Thymus (tissue), 11 donors: Measurements from ENCODE around the gene MYH13. TPM values are rescaled to one million over a fixed set of nuclear protein-coding genes. Genes with fewer than 3 reads are reported as not detected.

Source experiments
- DNase-seq, 9 donors: peaks; one replicate each; pipeline ENCODE4 v3.0.0-alpha.2; 2013; ENCODE audit warnings: low spot score in 9 of 9, low read depth in 6 of 9, missing footprints in 1 of 9
- H3K27ac ChIP-seq, 2 donors: one replicate each; pipeline ENCODE4 v1.5.1; 2013; ENCODE audit warnings: control low read depth in 1 of 2, low read depth in 1 of 2, low read length in 1 of 2, mild to moderate bottlenecking in 1 of 2, moderate library complexity in 1 of 2
- H3K27me3 ChIP-seq, 2 donors: one replicate each; pipeline ENCODE4 v1.5.1; 2013; ENCODE audit warnings: low read length in 1 of 2; ENCODE audit not compliant: control insufficient read depth in 2 of 2, insufficient read depth in 1 of 2
- H3K36me3 ChIP-seq, 2 donors: one replicate each; pipeline ENCODE4 v1.5.1; 2013; ENCODE audit warnings: low read length in 1 of 2, mild to moderate bottlenecking in 1 of 2, moderate library complexity in 1 of 2; ENCODE audit not compliant: control insufficient read depth in 2 of 2, insufficient read depth in 2 of 2
- H3K4me1 ChIP-seq, 2 donors: one replicate each; pipeline ENCODE4 v1.5.1; 2013; ENCODE audit warnings: low read length in 2 of 2; ENCODE audit not compliant: control insufficient read depth in 2 of 2, insufficient read depth in 2 of 2
- H3K4me3 ChIP-seq, 2 donors: one replicate each; pipeline ENCODE4 v1.5.1; 2013; ENCODE audit warnings: low read length in 2 of 2, control low read depth in 1 of 2, mild to moderate bottlenecking in 1 of 2
- H3K9me3 ChIP-seq, 2 donors: one replicate each; pipeline ENCODE4 v1.5.1; 2013; ENCODE audit warnings: low read length in 1 of 2, mild to moderate bottlenecking in 1 of 2; ENCODE audit not compliant: control insufficient read depth in 2 of 2, insufficient read depth in 1 of 2
- WGBS: extraction: QIAGEN DNeasy Blood & Tissue Kit; methylation state at CpG from one replicate; pipeline ENCODE4 v1.1.7; 2013; 5-methylcytosine and 5-hydroxymethylcytosine counted together
- polyA plus RNA-seq: library from polyadenylated mRNA; stranded (reverse); fragments of 200-250 nt; gene quantifications from one replicate; pipeline ENCODE4 v1.2.3, GENCODE V29; 2013
- total RNA-seq: library from RNA; stranded (reverse); fragments of 120-200 nt; gene quantifications from one replicate; pipeline ENCODE4 v1.2.4, GENCODE V29; 2013
- donor health status: healthy.

Gene MYH13
- total and polyA plus RNA-seq, 2 donors = under 0.01 to 0.07 TPM

- Histone ChIP-seq H3K27ac (no peak overlapping the region), H3K9me3 (no peaks in the 10 kb centered on the region), H3K27me3 (no peaks in the 10 kb centered on the region), H3K4me3 (no peak overlapping the region), H3K36me3 (no peaks in the 10 kb centered on the region), H3K4me1 (no peaks in the 10 kb centered on the region)
- 95% methylated on average over 15 of the region's 15 CpGs for WGBS
- DNase-seq = no peak
Observed at GRCh38 chr17:10328971-10329923, 43.6 kb downstream of the MYH13 start.

DNA sequence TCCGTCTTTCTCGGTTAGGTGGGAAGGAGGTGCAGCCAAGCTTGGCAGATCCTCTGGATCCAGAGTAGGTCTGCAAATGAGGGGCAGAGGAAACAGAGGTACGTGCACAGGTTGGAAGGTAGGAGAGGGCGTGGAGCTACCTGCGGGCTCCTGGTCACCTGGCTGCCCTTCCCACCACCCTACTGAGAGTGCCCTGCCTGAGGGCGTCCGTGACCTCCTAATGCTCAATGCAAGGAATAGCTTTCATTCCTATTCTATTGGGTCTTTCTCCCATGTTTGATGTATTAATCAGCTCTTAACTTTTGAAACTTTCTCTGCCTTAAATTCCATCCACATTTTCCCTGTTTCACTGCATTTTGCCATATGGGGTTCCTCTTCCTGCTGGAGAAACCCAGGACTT is 44.6 kb downstream of the MYH13 start:
- H3K9me3 ChIP-seq = no peaks in the 10 kb centered on the region
- 95% methylated on average over 7 of the region's 7 CpGs for WGBS

DNA sequence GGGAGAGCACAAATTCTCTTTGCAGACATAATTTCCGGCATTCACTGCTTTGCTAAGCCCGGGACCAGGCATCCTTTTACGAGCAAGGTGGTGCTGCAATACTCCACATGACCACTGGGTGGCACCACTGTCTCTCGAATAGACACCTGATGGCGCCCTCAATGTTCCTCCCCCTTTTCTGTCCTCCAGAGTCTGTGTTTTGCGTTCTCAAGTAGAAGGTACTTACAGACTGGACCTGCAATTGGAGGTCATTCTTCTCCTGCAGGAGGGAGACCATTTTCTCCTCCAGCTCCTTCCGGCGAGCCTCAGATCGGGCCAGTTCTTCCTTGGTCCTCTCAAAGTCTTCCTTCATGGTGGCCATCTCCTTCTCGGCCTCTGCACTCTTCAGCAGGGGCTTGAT is 45.2 kb downstream of the MYH13 start:
- Histone ChIP-seq H3K4me1 (no peaks in the 10 kb centered on the region), H3K9me3 (no peaks in the 10 kb centered on the region), H3K27ac (no peak overlapping the region), H3K36me3 (no peaks in the 10 kb centered on the region), H3K27me3 (no peaks in the 10 kb centered on the region), H3K4me3 (no peak overlapping the region)
- WGBS = 40% methylated on average over 10 of the region's 10 CpGs
- peak; percentile 24 to 81 (median 55) for DNase-seq

More for the DNA sequence above, 44.6 kb downstream of the MYH13 start:
- Histone ChIP-seq H3K27ac (no peak overlapping the region), H3K27me3 (no peaks in the 10 kb centered on the region), H3K4me1 (no peaks in the 10 kb centered on the region), H3K36me3 (no peaks in the 10 kb centered on the region), H3K4me3 (no peak overlapping the region)
- no peak for DNase-seq

GRCh38 chr17:10325031-10325695 is 47.6 kb downstream of the MYH13 start:
- no peaks in the 10 kb centered on the region for H3K27me3 ChIP-seq
- no peaks in the 10 kb centered on the region for H3K36me3 ChIP-seq
- H3K27ac ChIP-seq = no peak overlapping the region
- DNase-seq = no peak
- H3K4me3 ChIP-seq = no peak overlapping the region
- no peaks in the 10 kb centered on the region for H3K9me3 ChIP-seq
- peaks cover 0 to 3% of the 10 kb centered on the region in 2 donors for H3K4me1 ChIP-seq
- WGBS = 95% methylated on average over 4 of the region's 4 CpGs

DNA sequence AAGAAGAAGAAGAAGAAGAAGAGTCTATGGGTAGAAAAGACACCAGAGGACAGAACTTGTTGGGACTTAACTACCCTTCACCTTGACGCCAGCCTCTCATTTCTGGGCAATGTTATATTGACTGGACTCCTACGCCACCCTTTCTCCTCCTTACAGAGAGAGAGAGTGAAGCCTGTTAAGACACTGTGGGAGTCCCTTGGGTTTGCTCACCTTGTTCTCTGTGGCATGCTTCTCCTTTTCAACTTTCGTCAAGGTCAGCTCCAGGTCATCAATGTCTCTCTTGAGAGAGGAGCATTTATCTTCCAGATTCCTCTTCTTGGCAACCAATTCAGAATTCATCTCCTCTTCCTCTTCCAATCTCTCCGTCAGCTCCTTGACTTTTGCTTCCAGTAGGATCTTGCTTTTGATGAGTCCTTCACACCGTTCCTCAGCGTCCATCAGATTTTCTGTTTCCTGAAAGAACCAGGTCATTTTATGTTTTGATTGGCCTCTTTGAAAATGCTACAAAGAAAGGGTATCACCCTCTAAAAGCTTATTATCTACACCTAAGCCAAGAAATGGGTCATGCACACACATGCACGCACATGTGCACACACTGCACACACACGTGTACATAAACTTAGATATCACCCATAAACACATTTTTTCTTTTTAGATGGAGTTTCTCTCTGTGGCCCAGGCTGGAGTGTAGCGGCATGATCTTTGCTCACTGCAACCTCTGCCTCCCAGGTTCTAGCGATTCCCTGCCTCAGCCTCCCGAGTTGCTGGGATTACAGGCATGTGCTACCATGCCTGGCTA is 48.8 kb downstream of the MYH13 start:
- Histone ChIP-seq H3K27me3 (no peaks in the 10 kb centered on the region), H3K36me3 (no peaks in the 10 kb centered on the region), H3K4me3 (no peak overlapping the region), H3K4me1 (peaks cover 0 to 3% of the 10 kb centered on the region in 2 donors), H3K9me3 (no peaks in the 10 kb centered on the region), H3K27ac (no peak overlapping the region)
- WGBS = 91% methylated on average over 11 of the region's 11 CpGs
- no peak for DNase-seq

GRCh38 chr17:10318535-10318934 is 54.3 kb downstream of the MYH13 start:
- H3K36me3 ChIP-seq = no peaks in the 10 kb centered on the region
- WGBS = 43% methylated on average over 9 of the region's 9 CpGs

GRCh38 chr17:10317543-10317834 is 55.3 kb downstream of the MYH13 start:
- no peak for DNase-seq
- no peak overlapping the region for H3K4me3 ChIP-seq
- 83% methylated on average over 5 of the region's 5 CpGs for WGBS
- peaks cover 0 to 3% of the 10 kb centered on the region in 2 donors for H3K4me1 ChIP-seq
- H3K36me3 ChIP-seq = no peaks in the 10 kb centered on the region
- H3K27ac ChIP-seq = no peak overlapping the region
- H3K27me3 ChIP-seq = no peaks in the 10 kb centered on the region
- H3K9me3 ChIP-seq = no peaks in the 10 kb centered on the region

More at GRCh38 chr17:10318535-10318934, 54.3 kb downstream of the MYH13 start:
- no peak for DNase-seq
- Histone ChIP-seq H3K9me3 (no peaks in the 10 kb centered on the region), H3K4me1 (peaks cover 0 to 3% of the 10 kb centered on the region in 2 donors), H3K27me3 (no peaks in the 10 kb centered on the region), H3K27ac (no peak overlapping the region), H3K4me3 (no peak overlapping the region)

GRCh38 chr17:10316801-10317542 is 55.8 kb downstream of the MYH13 start:
- H3K36me3 ChIP-seq = no peaks in the 10 kb centered on the region
- peaks cover 0 to 3% of the 10 kb centered on the region in 2 donors for H3K4me1 ChIP-seq
- no peaks in the 10 kb centered on the region for H3K27me3 ChIP-seq
- H3K9me3 ChIP-seq = no peaks in the 10 kb centered on the region
- WGBS = 73% methylated on average over 19 of the region's 19 CpGs
- H3K27ac ChIP-seq = no peak overlapping the region
- no peak overlapping the region for H3K4me3 ChIP-seq
- peak in 6 of 9 donors; percentile 6 to 54 (median 20) for DNase-seq
